Parathyroid adenoma (tissue), 2 donors: ENCODE results near the gene TIMP4.

Source experiments
- H2AFZ ChIP-seq: fragments of 300-600 bp; sonication (generic); one replicate; pipeline ENCODE4 v1.7.0; 2017; ENCODE audit warnings: antibody characterized with exemption, mild to moderate bottlenecking
- H3K27ac ChIP-seq: fragments of 300-600 bp; sonication (generic); one replicate; pipeline ENCODE4 v1.7.0; 2017
- H3K27me3 ChIP-seq: fragments of 300-600 bp; sonication (generic); one replicate; pipeline ENCODE4 v1.7.0; 2017; ENCODE audit warnings: low read length; ENCODE audit not compliant: control insufficient read depth, insufficient read depth
- H3K36me3 ChIP-seq: fragments of 300-600 bp; sonication (generic); one replicate; pipeline ENCODE4 v1.7.0; 2017; ENCODE audit warnings: low read length; ENCODE audit not compliant: control insufficient read depth, insufficient read depth
- H3K4me1 ChIP-seq: fragments of 300-600 bp; sonication (generic); one replicate; pipeline ENCODE4 v1.7.0; 2017; ENCODE audit warnings: control low read depth
- H3K4me2 ChIP-seq: fragments of 300-600 bp; sonication (generic); one replicate; pipeline ENCODE4 v1.7.0; 2017; ENCODE audit warnings: low read length
- H3K4me3 ChIP-seq: fragments of 300-600 bp; sonication (generic); one replicate; pipeline ENCODE4 v1.7.0; 2017; ENCODE audit warnings: low read depth, low read length
- H3K79me2 ChIP-seq: fragments of 300-600 bp; sonication (generic); one replicate; pipeline ENCODE4 v1.7.0; 2017; ENCODE audit warnings: control low read depth
- H3K9ac ChIP-seq: fragments of 300-600 bp; sonication (generic); one replicate; pipeline ENCODE4 v1.7.0; 2017; ENCODE audit warnings: mild to moderate bottlenecking
- H3K9me3 ChIP-seq: fragments of 300-600 bp; sonication (generic); one replicate; pipeline ENCODE4 v1.7.0; 2017; ENCODE audit warnings: low read length; ENCODE audit not compliant: control insufficient read depth
- CTCF ChIP-seq: fragments of 300-600 bp; sonication (generic); IDR thresholded peaks from one replicate; pipeline ENCODE4 v1.7.0; 2017; ENCODE audit warnings: antibody characterized with exemption, mild to moderate bottlenecking
- donor health status: primary hyperparathyroidism.

TIMP4 gene

GRCh38 chr3:12131351-12132090 lies 27.2 kb downstream of the TIMP4 start:
- H2AFZ ChIP-seq = no peak overlapping the region
- no peak for TF ChIP-seq CTCF
- H3K79me2 ChIP-seq = peaks cover 12% of the 10 kb centered on the region
- H3K27ac ChIP-seq = no peak overlapping the region
- H3K9ac ChIP-seq = no peak overlapping the region
- H3K4me3 ChIP-seq = no peak overlapping the region
- no peak overlapping the region for H3K4me2 ChIP-seq
- no peaks in the 10 kb centered on the region for H3K27me3 ChIP-seq
- no peaks in the 10 kb centered on the region for H3K9me3 ChIP-seq
- peaks cover 11% of the 10 kb centered on the region for H3K4me1 ChIP-seq
- no peaks in the 10 kb centered on the region for H3K36me3 ChIP-seq

GRCh38 chr3:12127391-12127790 lies 31.3 kb downstream of the TIMP4 start:
- no peaks in the 10 kb centered on the region for H3K79me2 ChIP-seq
- no peaks in the 10 kb centered on the region for H3K9me3 ChIP-seq
- no peak overlapping the region for H2AFZ ChIP-seq
- no peaks in the 10 kb centered on the region for H3K36me3 ChIP-seq
- H3K4me2 ChIP-seq = no peak overlapping the region
- H3K27ac ChIP-seq = no peak overlapping the region
- H3K9ac ChIP-seq = no peak overlapping the region
- TF ChIP-seq CTCF = no peak
- H3K27me3 ChIP-seq = no peaks in the 10 kb centered on the region
- no peak overlapping the region for H3K4me3 ChIP-seq
- H3K4me1 ChIP-seq = peaks cover 5% of the 10 kb centered on the region

GRCh38 chr3:12125772-12126171 lies 32.9 kb downstream of the TIMP4 start:
- Histone ChIP-seq H3K4me3 (no peak overlapping the region), H3K36me3 (no peaks in the 10 kb centered on the region), H3K27me3 (no peaks in the 10 kb centered on the region), H3K9ac (no peak overlapping the region), H3K9me3 (no peaks in the 10 kb centered on the region), H3K4me1 (peaks cover 8% of the 10 kb centered on the region), H3K79me2 (no peaks in the 10 kb centered on the region), H2AFZ (no peak overlapping the region), H3K4me2 (no peak overlapping the region), H3K27ac (no peak overlapping the region)
- no peak for TF ChIP-seq CTCF

GRCh38 chr3:12121466-12121865 lies 37.2 kb downstream of the TIMP4 start:
- H3K27me3 ChIP-seq = no peaks in the 10 kb centered on the region
- no peaks in the 10 kb centered on the region for H3K36me3 ChIP-seq
- no peaks in the 10 kb centered on the region for H3K79me2 ChIP-seq
- H3K4me3 ChIP-seq = no peak overlapping the region
- peaks cover 13% of the 10 kb centered on the region for H3K4me1 ChIP-seq
- no peak overlapping the region for H3K4me2 ChIP-seq
- no peak overlapping the region for H3K9ac ChIP-seq
- no peak overlapping the region for H2AFZ ChIP-seq
- TF ChIP-seq CTCF = no peak
- no peaks in the 10 kb centered on the region for H3K9me3 ChIP-seq
- no peak overlapping the region for H3K27ac ChIP-seq
